ENCODE results near the gene JDP2.

Gene JDP2

DNA sequence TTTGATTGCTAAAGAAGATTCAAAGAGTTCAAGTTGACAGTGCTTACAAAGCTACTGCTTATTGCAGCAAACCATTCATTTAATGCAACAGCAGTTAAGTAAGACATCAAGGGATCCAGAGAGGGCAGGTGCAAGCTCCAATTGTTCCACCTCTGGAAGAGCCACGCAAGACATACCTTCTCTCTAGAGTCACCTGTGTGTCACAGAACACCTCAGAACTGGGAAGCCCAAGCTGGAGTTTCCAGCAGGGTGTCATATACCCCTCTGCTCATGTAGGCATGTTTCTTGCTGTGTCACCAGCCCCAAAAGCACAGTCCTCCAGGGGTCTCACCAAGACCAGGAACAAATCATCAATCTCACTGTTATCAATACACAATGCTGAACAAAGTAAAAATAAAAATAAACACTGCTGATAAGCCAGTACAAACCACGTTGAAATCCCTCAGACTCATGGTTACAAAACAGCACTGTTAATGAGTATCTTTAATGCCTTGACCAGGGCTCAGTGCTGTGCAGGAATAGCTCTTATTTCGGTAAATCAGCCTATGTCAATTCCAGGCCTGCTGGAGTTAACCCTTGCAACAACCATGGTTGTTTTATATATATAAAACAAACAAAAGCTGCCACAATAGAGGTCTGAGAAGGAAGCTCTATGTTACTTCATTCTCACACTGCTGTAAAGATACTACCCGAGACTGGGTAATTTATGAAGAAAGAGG, 57.0 kb downstream of the JDP2 start:
- no peak for DNase-seq (ENCODE audit: low read depth)

DNA sequence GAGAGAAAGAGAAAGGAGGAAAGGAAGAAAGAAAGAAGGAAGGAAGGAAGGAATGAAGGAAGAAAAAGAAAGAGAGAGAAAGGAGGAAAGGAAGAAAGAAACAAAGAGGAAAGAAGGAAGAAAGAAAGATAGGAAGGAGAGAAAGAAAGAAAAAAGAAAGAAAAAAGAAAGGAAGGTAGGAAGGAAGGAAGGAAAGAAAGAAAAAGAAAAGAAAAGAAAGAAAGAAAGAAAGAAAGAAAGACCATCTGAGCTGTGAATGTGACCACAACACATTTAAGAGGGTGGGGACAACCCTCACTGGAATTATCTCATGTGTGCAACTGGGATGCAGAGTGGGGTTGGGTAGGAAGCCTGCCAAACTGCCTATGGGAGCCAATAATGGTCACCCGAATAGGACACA, 58.5 kb downstream of the JDP2 start:
- DNase-seq (ENCODE audit: low read depth): no peak

DNA sequence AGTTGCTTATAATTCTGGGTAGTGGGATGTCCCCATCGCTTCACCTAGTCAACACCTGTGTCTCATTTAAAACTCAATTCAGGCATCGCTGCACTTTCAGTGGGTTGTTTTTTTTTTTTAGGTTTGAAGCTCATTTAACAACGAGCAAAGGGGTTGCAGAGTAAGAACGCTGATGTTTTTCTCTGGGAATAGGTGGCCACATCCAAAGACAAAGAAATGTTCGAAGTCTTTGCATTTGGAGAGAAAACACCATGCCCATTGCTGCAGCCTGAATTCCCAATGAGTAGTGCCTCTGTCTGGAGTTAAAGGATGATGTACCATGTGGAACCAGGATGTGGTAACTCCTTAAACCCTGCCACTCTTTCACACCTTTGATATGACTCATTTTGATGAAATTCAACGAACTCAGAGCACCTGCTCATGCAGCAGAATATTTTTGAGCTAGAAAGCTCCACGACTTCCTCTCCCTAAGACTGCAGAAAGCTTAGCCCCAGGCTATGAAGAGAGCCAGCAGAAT, 59.4 kb downstream of the JDP2 start:
- DNase-seq (ENCODE audit: low read depth): no peak

DNA sequence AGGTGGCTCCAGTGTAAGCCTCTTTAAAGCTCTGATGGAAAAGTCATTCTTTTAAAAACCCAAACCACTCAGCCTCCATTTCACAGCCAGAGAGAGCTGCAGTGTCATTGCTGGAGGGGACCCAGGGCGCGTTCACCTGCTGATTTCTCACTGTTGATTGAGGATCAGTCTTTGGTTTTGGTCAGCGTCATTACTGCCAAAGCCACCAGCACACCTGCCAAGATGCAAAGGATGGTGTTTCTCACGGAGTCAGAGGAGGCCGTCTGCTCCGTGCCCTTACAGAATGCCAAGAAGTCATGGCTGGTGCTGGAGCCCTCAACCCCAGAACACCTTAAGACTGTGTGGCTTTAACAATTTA, 61.6 kb downstream of the JDP2 start:
- DNase-seq (ENCODE audit: low read depth): no peak

DNA sequence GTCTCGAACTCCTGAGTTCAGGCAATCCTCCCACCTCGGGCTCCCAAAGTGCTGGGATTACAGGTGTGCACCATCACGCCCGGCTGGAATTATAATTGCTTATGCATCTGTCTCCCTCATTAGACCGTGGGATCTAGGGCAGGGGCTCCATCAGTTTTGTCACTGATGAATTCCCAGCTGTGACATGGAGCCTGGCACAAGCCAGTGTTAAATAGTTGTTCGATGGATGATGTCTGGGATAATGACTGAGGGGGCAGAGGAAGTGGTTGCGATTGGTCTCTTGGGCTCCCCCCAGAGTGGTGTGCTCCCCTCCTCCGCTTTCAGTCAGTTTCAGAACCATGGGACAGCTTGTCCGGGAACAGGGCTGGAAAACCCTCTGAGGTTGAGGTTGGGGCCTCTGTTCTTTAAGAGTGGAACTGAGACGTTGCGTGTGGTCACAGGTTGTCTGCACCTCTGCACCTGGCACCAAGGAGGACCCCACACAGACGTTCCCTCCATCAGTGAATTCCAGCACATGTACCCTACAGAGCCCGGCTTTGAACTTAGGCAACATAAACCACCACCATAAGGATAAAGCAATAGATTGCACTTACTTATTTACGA, 63.7 kb downstream of the JDP2 start:
- DNase-seq (ENCODE audit: low read depth): no peak

DNA sequence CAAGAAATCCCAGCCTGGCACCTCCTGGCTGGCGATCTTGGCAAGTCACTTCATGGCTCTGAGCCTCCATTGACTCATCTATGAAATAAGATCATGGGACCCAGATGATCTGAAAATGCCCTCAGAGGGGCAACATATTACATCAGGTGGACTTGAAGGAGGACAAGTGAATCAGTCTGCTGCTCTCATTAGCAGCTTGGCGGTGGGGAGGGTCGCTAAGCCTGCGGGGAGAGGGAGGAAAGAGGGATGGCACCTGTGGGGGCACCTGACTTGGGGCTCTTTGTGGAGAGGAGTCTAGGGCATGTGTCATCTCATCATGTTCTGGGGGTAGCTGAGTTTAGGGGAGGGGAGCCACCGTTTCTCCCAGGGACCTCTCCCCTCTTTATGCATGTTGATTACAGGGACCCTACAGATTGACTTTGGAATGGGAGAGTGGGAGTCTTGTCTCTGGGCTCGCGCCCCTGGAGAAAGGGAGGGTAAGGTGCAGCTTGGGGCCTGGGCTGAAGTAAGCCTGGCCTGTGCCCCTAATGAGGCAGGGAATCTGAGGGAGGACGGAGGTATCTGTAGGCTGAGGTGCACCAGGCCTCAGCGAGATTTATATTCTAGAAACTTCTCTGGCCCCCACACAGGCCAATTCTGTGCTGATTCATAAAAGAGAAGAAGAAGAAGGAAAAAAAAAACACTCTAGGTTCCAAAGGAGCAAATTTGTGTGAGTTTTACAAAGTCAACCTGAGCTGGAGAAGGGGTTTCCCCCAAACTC, 65.2 kb downstream of the JDP2 start:
- peak; percentile 22 for DNase-seq (ENCODE audit: low read depth)

DNA sequence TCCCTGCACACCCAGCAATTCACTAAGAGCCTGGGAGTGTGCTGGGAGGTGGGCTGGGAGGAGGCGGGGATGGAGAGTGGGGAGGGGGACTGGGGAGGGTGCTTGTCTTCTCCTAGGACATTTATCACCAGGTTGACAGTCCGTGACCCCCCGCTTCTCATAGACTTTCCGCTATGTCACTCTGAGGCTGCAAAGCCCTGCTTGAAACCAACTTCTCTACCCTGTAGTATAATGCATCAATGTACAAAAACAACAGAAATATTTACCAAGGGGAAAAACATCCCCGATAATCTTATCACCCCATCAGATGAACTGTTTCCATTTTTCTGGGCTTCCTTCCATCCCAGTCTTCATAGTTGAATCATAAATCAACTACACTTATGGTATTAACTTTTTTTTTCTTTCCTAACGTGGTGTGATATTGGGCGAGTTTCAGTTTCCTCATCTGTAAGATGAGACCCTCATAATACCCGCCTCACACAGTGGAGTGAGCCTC, 65.8 kb downstream of the JDP2 start:
- DNase-seq (ENCODE audit: low read depth): no peak

DNA sequence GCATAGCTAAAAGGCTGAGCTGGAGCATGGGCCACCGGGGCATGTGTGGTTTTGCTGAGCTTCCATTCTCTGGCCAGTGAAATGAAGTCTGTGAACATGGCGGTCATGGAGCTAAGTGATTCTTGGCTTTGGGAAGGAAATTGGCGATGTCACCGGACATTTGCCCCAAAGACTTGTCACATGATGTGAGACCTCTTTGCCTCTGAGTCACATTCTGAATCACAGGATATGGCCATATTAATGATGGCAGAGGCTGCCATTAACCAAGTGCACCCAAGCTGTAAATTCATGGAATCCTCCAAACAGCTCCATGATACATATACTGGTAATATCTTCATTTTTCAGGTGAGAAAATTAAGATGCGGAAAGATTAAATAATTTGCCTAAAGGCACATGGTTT, 67.1 kb downstream of the JDP2 start:
- DNase-seq (ENCODE audit: low read depth): no peak

DNA sequence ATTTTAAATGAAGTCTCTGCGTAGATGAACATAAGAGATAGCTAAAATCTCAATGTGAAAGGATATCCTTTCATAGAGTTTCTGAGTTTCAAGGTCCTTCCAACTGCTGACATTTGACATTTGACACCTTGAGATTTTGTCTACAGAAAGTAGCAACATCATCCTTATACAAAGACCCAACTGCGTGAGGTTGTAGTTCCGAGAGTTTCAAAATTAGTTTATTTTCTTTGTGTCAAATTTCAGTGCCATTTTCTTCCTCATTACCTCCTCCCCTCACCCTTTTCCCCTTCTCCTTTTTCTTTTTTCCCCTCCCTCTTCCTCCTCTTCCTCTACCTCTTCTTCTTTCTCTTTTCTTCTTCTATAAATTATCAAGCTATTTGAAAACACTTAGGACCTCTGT, 67.6 kb downstream of the JDP2 start:
- no peak for DNase-seq (ENCODE audit: low read depth)

DNA sequence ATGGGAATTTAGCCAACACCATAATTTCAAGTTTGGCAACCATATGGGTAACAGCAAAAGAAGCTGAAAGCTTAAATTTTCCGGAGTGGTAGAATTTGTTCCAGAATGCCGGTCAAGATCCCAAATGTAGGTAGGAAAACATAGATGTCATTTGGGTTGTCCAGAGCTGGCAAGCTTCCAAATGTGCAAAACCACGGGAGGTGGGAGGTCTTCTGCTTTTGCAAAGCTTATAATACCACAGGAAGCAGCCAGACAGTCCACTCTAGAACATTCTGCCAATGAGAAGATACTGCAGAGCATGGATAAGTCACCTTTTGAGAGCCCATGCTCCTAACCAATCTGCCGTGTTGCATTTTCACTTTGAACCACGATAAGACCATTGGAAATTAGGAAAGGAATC, 68.1 kb downstream of the JDP2 start:
- DNase-seq (ENCODE audit: low read depth): no peak

DNA sequence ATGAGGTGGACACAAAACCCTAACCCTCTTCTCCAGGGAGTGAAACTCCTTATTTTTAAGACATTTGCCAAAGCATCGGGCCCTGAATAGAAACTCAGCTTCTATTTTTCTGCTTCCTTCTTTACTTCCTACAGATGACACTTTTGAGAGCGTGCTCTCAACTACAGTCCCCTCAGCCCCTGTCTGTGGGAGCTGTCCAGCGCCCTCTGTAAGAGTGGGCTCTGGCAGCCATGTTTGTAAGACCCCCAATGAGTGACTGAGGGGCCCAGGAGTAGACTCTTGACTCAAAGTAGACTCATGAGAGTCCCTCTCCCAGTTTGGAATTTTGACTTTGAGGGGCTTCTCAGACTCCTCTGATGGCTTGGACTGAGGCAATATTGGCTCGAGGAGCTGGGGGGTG, 68.9 kb downstream of the JDP2 start:
- no peak for DNase-seq (ENCODE audit: low read depth)

DNA sequence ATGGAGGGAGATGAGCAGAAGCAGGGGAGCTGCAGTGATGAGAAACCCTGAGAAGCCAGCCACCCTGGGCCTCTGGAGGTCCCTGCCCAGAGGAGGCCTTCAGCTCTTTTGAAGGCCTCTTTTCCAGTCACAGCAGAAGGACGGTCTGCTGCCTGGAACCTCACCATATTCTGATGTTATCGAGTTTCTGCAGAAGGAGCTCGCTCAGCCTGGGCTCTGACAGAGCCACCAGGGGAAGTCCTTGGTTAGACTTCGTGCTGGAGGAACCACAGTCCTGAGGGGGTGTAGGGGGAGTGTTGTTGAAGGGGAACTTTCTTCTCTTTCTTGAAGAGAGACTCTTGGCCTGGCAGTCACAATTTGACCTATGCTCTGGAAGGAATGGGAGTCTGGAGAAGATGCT, 69.4 kb downstream of the JDP2 start:
- no peak for DNase-seq (ENCODE audit: low read depth)

DNA sequence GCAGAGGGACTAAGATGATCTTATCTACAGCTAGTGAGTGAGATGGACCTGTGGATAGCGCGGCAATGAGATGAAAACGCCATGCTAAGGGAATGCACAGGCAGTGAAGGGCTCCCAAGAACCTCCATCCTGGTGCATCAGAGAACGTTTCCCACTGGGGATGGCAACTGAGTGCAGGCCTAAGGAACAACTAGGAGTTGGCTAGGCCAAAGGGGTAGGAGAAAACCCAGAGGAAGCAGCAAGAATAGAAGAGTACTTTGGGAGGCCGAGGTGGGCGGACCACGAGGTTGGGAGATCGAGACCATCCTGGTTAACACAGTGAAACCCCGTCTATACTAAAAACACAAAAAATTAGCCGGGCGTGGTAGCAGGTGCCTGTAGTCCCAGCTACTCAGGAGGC, 69.9 kb downstream of the JDP2 start:
- no peak for DNase-seq (ENCODE audit: low read depth)

DNA sequence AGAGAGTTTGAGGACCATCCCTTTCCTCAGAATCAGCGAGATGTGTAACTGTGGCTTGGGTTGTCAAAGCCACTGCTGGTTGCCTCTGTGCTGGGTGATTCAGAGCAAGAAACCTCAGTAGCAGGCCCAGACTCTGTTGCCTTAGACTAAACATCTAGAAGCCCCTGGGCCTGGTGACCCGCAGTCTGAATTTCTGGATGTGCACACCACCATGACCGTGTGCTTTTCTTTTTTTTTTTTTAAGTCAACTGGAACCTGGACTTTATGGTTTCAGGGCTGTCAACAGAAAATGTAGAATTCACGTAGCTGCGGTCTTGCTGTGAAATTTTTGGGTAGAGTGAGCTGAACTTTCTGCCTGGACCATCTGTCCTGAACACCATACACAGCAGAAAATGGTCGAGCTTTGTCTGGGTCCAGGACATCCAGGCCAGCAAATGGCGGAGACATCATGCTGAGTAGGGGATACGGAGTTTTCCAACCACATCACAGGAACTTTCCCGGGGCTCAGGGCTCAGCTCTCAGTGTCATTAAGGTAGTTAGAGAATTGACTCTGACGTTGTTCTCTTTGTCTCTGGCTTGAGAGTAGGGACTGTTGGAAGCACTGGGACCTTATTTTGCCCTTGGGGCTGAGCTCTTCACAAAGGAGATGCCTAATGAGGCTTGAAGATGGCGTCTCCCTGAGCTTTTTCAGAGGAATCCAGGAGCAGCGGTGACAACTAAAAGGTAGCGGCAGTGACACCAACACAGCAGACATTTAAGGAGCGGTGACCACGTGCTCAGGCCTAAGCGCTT, 71.5 kb downstream of the JDP2 start:
- no peak for DNase-seq (ENCODE audit: low read depth)

DNA sequence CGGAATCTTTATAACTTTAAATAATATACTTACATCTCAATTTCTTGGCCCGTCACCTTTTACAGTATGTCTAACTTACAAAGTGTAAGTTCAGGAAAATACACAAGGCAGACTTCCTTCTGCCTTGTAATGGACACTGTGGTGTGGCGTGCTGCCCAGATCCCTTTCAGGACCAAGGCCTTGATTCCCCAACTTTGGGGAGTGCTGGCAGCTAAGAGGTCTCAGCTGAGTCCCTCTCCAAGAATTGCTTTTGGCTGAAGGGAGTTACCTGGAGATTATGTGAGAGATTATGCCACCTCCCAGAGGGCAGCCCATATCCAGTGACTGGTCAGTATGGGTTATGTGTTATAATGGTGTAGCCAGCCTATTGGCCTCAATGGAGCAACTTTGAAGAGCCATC, 73.3 kb downstream of the JDP2 start:
- DNase-seq (ENCODE audit: low read depth): no peak

DNA sequence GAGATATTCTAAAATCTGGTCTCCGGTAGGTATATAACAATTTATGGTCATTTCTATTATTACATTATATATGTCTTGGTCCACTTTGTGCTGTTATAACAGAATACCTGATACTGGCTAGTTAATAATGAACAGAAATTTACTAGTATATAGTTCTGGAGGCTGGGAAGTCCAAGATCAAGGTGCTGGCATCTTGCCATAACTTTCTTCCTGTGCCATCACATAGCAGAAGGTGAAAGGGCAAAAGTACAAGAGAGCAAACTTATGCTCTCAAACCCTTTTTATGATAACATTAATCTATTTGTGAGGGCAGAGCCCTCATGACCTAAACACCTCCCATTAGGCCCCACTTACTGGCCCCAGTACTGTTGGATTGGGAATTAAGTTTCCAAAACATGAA, 76.6 kb downstream of the JDP2 start:
- no peak for DNase-seq (ENCODE audit: low read depth)

DNA sequence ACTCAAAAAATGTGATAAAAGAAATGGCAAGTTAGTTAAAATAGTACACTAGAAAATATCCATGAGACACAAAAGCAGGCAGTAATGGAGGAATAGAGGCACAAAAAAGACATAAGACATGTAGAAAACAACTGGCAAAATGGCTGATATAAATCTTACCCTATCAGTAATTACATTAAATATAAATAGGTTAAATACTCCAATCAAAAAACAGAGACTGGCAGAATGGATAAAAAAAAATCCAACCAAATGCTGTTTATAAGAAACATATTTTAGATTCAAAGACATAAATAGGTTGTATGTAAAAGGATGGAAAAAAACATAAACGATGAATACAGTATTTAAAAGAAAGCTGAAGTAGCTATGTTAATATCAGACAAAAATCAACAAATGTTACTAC, 79.1 kb downstream of the JDP2 start:
- no peak for DNase-seq (ENCODE audit: low read depth)

DNA sequence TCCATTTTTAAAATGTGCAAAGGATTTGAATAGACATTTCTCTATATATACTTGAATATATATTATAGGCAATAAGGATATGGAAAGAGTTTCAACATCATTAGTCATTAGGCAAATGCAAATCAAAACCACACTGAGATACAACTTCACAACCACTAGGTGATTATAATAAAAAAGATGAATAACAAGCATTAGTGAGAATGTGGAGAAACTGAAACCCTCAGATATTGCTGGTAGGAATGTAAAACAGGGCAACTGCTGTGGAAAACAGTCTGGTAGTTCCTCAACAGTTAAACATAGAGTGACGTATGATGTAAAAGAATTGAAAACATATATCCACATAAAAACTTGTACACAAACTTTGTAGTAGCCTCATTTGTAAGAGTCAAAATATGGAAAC, 82.7 kb downstream of the JDP2 start:
- DNase-seq (ENCODE audit: low read depth): no peak

DNA sequence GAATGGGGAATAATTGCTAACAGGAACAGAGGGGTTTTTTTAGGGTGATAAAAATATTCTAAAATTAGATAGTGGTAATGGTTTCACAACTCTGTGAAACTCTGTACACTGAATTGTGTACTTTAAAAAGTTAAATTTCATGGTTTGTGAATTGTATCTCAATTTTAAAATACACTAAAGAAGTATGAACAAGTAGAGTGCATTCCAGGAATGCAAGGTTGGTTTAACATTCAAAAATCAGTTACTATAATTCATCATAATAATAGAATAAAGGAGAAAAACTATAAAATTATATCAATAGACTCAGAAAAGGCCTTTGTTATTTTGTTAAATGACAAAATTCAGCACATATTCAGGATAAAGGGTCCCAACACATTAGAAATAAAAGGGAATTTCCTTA, 83.4 kb downstream of the JDP2 start:
- no peak for DNase-seq (ENCODE audit: low read depth)

DNA sequence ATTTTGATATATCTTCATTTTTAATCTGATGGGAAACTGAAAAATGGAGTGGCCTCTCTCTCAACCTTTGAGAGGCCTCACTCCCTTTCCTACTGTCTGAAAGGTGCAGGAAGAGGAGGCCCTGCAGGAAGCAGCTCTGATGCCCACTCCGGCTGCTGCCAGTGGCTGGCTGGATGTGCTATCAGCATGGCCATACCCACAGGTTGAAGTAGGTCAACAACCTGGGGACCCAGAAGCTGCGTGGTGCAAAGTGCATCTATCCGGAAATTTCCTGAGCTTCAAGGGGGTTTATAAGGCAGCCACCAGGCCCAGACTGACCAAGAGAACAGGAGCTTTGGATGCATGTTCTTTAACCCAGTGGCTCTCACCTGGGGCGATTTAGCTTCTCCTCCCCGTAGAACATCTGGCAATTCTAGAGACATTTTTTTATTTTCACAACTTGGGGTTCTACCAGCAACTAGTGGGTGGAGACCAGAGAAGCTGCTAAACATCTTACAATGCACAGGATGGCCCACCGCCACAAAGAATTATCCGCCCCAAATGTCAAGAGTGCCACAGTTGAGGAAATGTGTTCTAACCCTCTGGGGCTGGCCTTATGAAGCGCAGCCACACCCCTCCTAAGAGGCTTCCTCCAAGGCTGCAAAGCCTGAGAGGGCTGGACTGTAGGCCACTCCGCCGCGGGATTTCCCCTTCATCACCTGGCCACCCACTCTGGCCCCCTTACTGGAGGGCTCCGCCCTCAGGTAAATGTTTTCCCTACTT, 86.3 kb downstream of the JDP2 start:
- DNase-seq (ENCODE audit: low read depth): no peak

All from fibroblast of gingiva (primary cell).